WTC11 (cell line): ENCODE measurements around the gene COPS9. TPM values are rescaled to one million over a fixed set of nuclear protein-coding genes. Genes with fewer than 3 reads are reported as not detected.

ENCODE experiments used
- ATAC-seq: fragments of 200-7000 bp; cut with Tn5 transposase; 2 replicates; pipeline ENCODE4 v1.10.0; 2021; ENCODE audit warnings: mild to moderate bottlenecking, moderate library complexity
- CTCF ChIA-PET: fragments of 300-600 bp; sonication (Branson Sonifier 250); formaldehyde crosslinking; loops from one replicate; lab custom pipeline; 2021; ENCODE audit warnings: antibody characterized with exemption; lab: Charles Lee
- POLR2A ChIA-PET: fragments of 350-600 bp; sonication (Branson Sonifier 250); formaldehyde crosslinking; loops from one replicate; lab custom pipeline; 2021; ENCODE audit warnings: antibody characterized with exemption; lab: Charles Lee
- DNase-seq: peaks from one replicate; pipeline ENCODE4 v3.0.0; 2021; ENCODE audit warnings: low spot score
- H3K27ac Mint-ChIP-seq: 2 replicates; pipeline ENCODE4 v1.8.0; 2021; ENCODE audit warnings: mixed read lengths
- H3K27me3 Mint-ChIP-seq: 2 replicates; pipeline ENCODE4 v1.8.0; 2021; ENCODE audit warnings: low read depth, mild to moderate bottlenecking, moderate library complexity, mixed read lengths
- H3K36me3 Mint-ChIP-seq: 2 replicates; pipeline ENCODE4 v1.8.0; 2021; ENCODE audit warnings: mixed read lengths
- H3K4me1 Mint-ChIP-seq: 2 replicates; pipeline ENCODE4 v1.8.0; 2022; ENCODE audit warnings: mixed read lengths
- H3K4me3 Mint-ChIP-seq: 2 replicates; pipeline ENCODE4 v1.8.0; 2021; ENCODE audit warnings: mild to moderate bottlenecking, moderate library complexity, mixed read lengths
- H3K9me3 Mint-ChIP-seq: 2 replicates; pipeline ENCODE4 v1.8.0; 2021; ENCODE audit warnings: mixed read lengths
- CBFB ChIP-seq: sonication (generic); formaldehyde crosslinking; IDR thresholded peaks from 2 replicates; pipeline ENCODE4 v1.8.1; 2022; ENCODE audit warnings: mild to moderate bottlenecking, low read depth, missing genetic modification reagents
- ESRRA ChIP-seq: sonication (generic); formaldehyde crosslinking; IDR thresholded peaks from 2 replicates; pipeline ENCODE4 v1.8.1; 2022; ENCODE audit warnings: mild to moderate bottlenecking, missing genetic modification reagents, borderline replicate concordance
- FOXJ3 ChIP-seq: sonication (generic); formaldehyde crosslinking; IDR thresholded peaks from 2 replicates; pipeline ENCODE4 v1.9.0; 2021; ENCODE audit warnings: missing genetic modification reagents, mild to moderate bottlenecking, borderline replicate concordance
- GTF2I ChIP-seq: fragments of 250-450 bp; sonication (Bioruptor Pico); conservative IDR thresholded peaks from 2 replicates; pipeline ENCODE4 v1.4.0; 2021; ENCODE audit warnings: mild to moderate bottlenecking
- NFATC4 ChIP-seq: fragments of 250-450 bp; sonication (Bioruptor Pico); IDR thresholded peaks from 2 replicates; pipeline ENCODE4 v1.9.0; 2021; ENCODE audit warnings: mild to moderate bottlenecking
- RORB ChIP-seq: fragments of 250-450 bp; sonication (Bioruptor Pico); IDR thresholded peaks from 2 replicates; pipeline ENCODE4 v1.9.0; 2021; ENCODE audit warnings: mild to moderate bottlenecking
- SOX15 ChIP-seq: fragments of 250-450 bp; sonication (Bioruptor Pico); IDR thresholded peaks from 2 replicates; pipeline ENCODE4 v1.9.0; 2021; ENCODE audit warnings: mild to moderate bottlenecking
- SP1 ChIP-seq: sonication (generic); formaldehyde crosslinking; conservative IDR thresholded peaks from 2 replicates; pipeline ENCODE4 v1.8.1; 2022; ENCODE audit warnings: missing genetic modification reagents
- ZNF121 ChIP-seq: sonication (generic); formaldehyde crosslinking; IDR thresholded peaks from 2 replicates; pipeline ENCODE4 v1.8.0; 2023; ENCODE audit warnings: missing genetic modification reagents
- ZNF219 ChIP-seq: sonication (generic); formaldehyde crosslinking; IDR thresholded peaks from 2 replicates; pipeline ENCODE4 v1.8.0; 2023; ENCODE audit warnings: missing genetic modification reagents, mild to moderate bottlenecking, borderline replicate concordance
- ZNF416 ChIP-seq: fragments of 250-450 bp; sonication (Bioruptor Pico); IDR thresholded peaks from 2 replicates; pipeline ENCODE4 v1.9.0; 2021; ENCODE audit warnings: mild to moderate bottlenecking, inconsistent platforms
- ZNF671 ChIP-seq: fragments of 250-450 bp; sonication (Bioruptor Pico); IDR thresholded peaks from 2 replicates; pipeline ENCODE4 v1.8.0; 2021; ENCODE audit warnings: mild to moderate bottlenecking
- total RNA-seq: library from RNA; stranded (reverse); gene quantifications from 3 replicates; pipeline ENCODE4 v1.2.3, GENCODE V29; 2021
- TF ChIP-seq, protein P1 (sequence below): sonication (generic); formaldehyde crosslinking; IDR thresholded peaks from 2 replicates; pipeline ENCODE4 v1.8.1; 2022; ENCODE audit warnings: low read depth, missing genetic modification reagents, borderline replicate concordance
- TF ChIP-seq, protein P2 (sequence below): sonication (generic); formaldehyde crosslinking; IDR thresholded peaks from 2 replicates; pipeline ENCODE4 v1.8.1; 2022; ENCODE audit warnings: mild to moderate bottlenecking, missing genetic modification reagents, moderate library complexity, borderline replicate concordance
- TF ChIP-seq, protein P3 (sequence below): sonication (generic); formaldehyde crosslinking; IDR thresholded peaks from 2 replicates; pipeline ENCODE4 v1.8.1; 2023; ENCODE audit warnings: mild to moderate bottlenecking, missing genetic modification reagents, moderate library complexity
- TF ChIP-seq, protein P4 (sequence below): sonication (generic); formaldehyde crosslinking; IDR thresholded peaks from 2 replicates; pipeline ENCODE4 v1.8.0; 2023; ENCODE audit warnings: missing genetic modification reagents
- TF ChIP-seq, protein P5 (sequence below): sonication (generic); formaldehyde crosslinking; IDR thresholded peaks from 2 replicates; pipeline ENCODE4 v1.8.1; 2023; ENCODE audit warnings: mild to moderate bottlenecking, missing genetic modification reagents, moderate library complexity
- TF ChIP-seq, protein P6 (sequence below): fragments of 250-450 bp; sonication (Bioruptor Pico); conservative IDR thresholded peaks from 2 replicates; pipeline ENCODE4 v1.9.0; 2021; ENCODE audit warnings: mild to moderate bottlenecking
- TF ChIP-seq, protein P7 (sequence below): fragments of 250-450 bp; sonication (Bioruptor Pico); IDR thresholded peaks from 2 replicates; pipeline ENCODE4 v2.1.2; 2022; ENCODE audit warnings: mild to moderate bottlenecking, moderate library complexity

COPS9 gene
- total RNA-seq, 1 experiment from 2014 or later = 142 TPM

DNA sequence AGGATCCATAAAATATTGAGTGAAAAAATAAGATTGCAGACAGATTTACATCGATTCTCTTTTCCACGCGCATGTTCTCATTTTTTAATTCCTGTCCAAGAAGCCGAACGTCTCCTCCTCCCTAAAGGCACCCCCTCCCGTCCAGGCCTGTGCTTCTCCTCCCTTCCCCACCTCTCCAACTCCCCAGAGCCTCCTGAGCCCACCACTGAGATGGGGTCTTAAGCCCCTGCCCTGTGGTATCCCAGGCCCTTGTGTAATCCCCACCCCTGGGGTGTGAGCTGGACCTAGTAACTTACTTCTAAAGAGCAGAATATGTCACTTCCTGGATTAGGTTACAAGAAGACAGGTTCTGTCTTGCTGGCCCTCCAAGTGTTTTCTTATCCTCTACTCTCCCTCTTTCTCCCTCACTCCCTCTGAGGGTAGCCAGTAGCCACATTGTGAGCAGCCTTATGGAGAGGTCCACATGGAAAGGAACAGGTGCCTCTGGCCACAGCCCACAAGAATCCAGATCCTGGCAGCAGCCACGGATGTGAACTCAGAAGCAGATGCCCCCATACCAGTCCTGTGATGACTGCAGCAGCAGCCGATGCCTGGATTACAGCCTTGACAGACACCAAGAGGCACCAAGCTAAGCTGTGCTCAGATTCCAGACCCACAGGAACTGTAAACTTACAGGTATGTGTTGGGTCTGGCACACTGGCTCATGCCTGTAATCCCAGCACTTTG lies 44.0 kb upstream of the COPS9 start (continued):
- TF ChIP-seq ZNF121 (CRISPR knock-in tag) = no peak
- TF ChIP-seq, protein P1, sequence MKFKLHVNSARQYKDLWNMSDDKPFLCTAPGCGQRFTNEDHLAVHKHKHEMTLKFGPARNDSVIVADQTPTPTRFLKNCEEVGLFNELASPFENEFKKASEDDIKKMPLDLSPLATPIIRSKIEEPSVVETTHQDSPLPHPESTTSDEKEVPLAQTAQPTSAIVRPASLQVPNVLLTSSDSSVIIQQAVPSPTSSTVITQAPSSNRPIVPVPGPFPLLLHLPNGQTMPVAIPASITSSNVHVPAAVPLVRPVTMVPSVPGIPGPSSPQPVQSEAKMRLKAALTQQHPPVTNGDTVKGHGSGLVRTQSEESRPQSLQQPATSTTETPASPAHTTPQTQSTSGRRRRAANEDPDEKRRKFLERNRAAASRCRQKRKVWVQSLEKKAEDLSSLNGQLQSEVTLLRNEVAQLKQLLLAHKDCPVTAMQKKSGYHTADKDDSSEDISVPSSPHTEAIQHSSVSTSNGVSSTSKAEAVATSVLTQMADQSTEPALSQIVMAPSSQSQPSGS = no peak
- TF ChIP-seq, protein P2, sequence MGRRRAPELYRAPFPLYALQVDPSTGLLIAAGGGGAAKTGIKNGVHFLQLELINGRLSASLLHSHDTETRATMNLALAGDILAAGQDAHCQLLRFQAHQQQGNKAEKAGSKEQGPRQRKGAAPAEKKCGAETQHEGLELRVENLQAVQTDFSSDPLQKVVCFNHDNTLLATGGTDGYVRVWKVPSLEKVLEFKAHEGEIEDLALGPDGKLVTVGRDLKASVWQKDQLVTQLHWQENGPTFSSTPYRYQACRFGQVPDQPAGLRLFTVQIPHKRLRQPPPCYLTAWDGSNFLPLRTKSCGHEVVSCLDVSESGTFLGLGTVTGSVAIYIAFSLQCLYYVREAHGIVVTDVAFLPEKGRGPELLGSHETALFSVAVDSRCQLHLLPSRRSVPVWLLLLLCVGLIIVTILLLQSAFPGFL (CRISPR knock-in tag) = no peak

DNA sequence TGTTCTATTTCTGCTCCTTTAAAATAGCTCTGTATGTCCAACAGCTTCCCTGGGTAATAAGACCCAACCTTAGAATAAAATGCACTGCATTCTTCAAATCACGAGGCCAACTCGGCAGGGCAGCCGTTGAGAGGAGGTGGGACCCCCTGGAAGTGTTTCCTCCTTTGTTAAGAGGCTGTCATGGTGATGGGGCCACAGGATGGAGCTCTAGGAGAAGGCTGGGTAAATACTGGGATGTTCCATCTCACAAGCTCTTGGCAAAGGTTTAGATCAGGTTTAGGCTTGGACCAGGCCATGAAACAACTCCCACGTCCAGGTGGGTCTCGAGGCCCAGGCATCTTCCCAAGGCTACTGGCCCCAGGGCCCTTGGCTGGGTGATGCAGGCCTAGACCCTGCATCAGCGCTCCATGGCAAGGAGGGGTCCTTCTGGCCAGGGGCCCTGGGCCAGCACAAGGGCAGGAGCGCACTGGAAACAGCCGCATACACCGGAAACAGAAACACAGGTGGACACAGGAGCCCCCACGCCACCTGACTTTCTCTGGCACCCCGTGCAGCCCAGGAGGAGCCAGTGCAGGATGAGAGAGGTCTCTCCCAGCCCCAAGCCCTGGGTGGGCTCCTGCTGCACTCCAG lies 43.2 kb upstream of the COPS9 start:
- CTCF ChIA-PET = interaction anchor here (1.2 to 1.7 kb wide), 2 partner anchors 26 to 54 kb away, joined by 3 to 7 read pairs; no protein-coding TSS in a partner anchor

DNA sequence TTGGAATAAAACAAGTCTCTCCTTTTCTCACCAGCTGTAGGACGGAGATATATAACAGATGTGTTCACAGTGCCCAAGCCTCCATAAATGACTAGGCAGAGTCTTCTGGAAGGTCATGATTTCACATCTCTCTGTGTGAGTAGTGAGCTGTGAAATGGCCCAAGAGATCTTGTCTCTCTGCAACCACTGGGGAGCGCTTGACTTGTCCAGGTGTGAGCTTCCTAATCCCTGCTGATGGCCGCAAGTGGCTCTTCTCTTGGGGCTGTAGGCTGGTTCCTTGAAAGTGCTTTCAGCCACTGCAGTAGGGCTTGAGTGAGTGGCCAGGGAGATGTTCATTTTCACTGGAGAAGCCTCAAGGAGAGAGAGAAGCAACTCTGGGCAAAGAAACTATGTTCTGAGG lies 42.5 kb upstream of the COPS9 start:
- Mint-ChIP-seq H3K36me3 (no peaks in the 10 kb centered on the region), H3K4me1 (no peaks in the 10 kb centered on the region), H3K27ac (no peak overlapping the region), H3K9me3 (no peaks in the 10 kb centered on the region), H3K27me3 (no peaks in the 10 kb centered on the region; the same call in 1 of the 2 replicates), H3K4me3 (no peak overlapping the region)
- DNase-seq (no peak), ATAC-seq (no peak)
- CTCF ChIA-PET = interaction anchor here (0.6 to 1.7 kb wide), 5 partner anchors 27 to 251 kb away, joined by 3 to 7 read pairs (median 3); no protein-coding TSS in a partner anchor
- POLR2A ChIA-PET = no interaction called here
- no peak for TF ChIP-seq ZNF671 (CRISPR knock-in tag)
- TF ChIP-seq, protein P1 = no peak
- TF ChIP-seq, protein P3, sequence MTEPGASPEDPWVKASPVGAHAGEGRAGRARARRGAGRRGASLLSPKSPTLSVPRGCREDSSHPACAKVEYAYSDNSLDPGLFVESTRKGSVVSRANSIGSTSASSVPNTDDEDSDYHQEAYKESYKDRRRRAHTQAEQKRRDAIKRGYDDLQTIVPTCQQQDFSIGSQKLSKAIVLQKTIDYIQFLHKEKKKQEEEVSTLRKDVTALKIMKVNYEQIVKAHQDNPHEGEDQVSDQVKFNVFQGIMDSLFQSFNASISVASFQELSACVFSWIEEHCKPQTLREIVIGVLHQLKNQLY = no peak
- no peak for TF ChIP-seq ESRRA (CRISPR knock-in tag)
- TF ChIP-seq, protein P4, sequence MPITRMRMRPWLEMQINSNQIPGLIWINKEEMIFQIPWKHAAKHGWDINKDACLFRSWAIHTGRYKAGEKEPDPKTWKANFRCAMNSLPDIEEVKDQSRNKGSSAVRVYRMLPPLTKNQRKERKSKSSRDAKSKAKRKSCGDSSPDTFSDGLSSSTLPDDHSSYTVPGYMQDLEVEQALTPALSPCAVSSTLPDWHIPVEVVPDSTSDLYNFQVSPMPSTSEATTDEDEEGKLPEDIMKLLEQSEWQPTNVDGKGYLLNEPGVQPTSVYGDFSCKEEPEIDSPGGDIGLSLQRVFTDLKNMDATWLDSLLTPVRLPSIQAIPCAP = no peak
- no peak for TF ChIP-seq RORB
- no peak for TF ChIP-seq SOX15 (CRISPR knock-in tag)
- no peak for TF ChIP-seq ZNF416 (CRISPR knock-in tag)
- no peak for TF ChIP-seq ZNF219
- TF ChIP-seq SP1 = no peak

More for the DNA sequence above, 43.2 kb upstream of the COPS9 start:
- ATAC-seq = no peak
- H3K4me1 Mint-ChIP-seq = no peaks in the 10 kb centered on the region
- TF ChIP-seq, protein P5, sequence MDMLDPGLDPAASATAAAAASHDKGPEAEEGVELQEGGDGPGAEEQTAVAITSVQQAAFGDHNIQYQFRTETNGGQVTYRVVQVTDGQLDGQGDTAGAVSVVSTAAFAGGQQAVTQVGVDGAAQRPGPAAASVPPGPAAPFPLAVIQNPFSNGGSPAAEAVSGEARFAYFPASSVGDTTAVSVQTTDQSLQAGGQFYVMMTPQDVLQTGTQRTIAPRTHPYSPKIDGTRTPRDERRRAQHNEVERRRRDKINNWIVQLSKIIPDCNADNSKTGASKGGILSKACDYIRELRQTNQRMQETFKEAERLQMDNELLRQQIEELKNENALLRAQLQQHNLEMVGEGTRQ (CRISPR knock-in tag) = no peak
- TF ChIP-seq, protein P6, sequence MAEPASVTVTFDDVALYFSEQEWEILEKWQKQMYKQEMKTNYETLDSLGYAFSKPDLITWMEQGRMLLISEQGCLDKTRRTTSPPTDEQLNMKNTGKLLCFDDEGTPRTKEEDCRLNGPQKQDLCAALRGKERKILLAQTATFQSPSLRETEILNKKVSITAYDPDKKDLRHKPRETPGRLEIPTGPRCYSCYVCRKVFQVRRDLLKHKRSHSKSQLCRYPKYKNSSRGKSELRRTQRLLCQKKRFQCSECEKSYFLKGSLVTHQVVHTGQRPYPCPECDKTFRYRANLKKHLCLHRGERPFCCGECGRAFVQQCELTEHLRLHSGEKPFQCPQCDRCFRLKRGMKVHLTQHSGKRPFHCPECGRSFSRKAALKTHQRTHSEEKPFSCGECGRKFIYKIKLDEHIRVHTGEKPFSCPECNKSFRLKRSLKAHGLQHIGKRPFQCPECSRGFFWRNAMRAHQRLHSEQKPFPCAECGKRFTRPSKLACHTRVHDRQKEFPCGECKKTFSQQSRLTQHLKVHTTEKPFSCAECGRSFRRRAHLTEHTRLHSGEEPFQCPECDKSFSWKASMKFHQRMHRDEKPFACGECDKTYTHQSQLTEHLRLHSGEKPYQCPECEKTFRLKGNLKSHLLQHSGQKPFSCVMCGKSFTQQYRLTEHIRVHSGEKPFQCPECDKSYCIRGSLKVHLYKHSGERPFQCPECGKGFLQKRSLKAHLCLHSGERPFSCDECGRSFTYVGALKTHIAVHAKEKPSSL (CRISPR knock-in tag) = no peak
- TF ChIP-seq CBFB (CRISPR knock-in tag) = no peak
- TF ChIP-seq SP1 = no peak
- TF ChIP-seq, protein P7, sequence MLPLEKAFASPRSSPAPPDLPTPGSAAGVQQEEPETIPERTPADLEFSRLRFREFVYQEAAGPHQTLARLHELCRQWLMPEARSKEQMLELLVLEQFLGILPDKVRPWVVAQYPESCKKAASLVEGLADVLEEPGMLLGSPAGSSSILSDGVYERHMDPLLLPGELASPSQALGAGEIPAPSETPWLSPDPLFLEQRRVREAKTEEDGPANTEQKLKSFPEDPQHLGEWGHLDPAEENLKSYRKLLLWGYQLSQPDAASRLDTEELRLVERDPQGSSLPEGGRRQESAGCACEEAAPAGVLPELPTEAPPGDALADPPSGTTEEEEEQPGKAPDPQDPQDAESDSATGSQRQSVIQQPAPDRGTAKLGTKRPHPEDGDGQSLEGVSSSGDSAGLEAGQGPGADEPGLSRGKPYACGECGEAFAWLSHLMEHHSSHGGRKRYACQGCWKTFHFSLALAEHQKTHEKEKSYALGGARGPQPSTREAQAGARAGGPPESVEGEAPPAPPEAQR = no peak
- TF ChIP-seq FOXJ3 (CRISPR knock-in tag) = no peak
- TF ChIP-seq NFATC4 = no peak
- TF ChIP-seq GTF2I (CRISPR knock-in tag) = no peak
- no peak for TF ChIP-seq ESRRA (CRISPR knock-in tag)
- H3K27me3 Mint-ChIP-seq = no peaks in the 10 kb centered on the region; the same call in 1 of the 2 replicates
- H3K9me3 Mint-ChIP-seq = no peaks in the 10 kb centered on the region
- H3K4me3 Mint-ChIP-seq = no peak overlapping the region
- POLR2A ChIA-PET = no interaction called here
- no peak overlapping the region for H3K27ac Mint-ChIP-seq
- no peak for DNase-seq
- H3K36me3 Mint-ChIP-seq = no peaks in the 10 kb centered on the region
